22Rv1 (cell line): ENCODE data around the gene SOX14.

ENCODE experiments used
- ZFX ChIP-seq: fragments of 450-650 bp; IDR thresholded peaks from 2 replicates; pipeline ENCODE4 v1.6.1; 2017; ENCODE audit warnings: antibody characterized with exemption, borderline replicate concordance
- TF ChIP-seq, protein P1 (sequence below): fragments of 450-650 bp; IDR thresholded peaks from 2 replicates; pipeline ENCODE4 v1.5.1; 2017; ENCODE audit warnings: mild to moderate bottlenecking

DNA sequence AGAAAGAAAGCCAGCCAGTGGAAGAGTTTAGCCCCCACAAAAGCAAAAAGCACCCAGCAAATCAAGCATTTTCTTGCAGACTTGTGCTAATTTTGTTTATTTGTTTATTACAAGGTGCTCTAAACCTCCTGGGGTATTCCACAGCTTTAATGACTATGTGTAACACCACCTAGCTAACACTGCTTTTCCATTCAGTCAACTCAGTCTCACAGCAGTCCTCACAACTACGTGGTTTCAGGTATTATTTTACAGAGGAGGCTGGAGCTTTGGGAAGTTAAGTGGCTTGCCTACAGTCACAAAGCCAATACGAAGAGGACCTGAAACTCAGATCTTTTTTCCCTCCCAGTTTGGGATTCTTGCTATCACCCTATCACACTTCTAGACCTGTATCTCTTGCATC is 14.8 kb downstream of the SOX14 start:
- TF ChIP-seq, protein P1, sequence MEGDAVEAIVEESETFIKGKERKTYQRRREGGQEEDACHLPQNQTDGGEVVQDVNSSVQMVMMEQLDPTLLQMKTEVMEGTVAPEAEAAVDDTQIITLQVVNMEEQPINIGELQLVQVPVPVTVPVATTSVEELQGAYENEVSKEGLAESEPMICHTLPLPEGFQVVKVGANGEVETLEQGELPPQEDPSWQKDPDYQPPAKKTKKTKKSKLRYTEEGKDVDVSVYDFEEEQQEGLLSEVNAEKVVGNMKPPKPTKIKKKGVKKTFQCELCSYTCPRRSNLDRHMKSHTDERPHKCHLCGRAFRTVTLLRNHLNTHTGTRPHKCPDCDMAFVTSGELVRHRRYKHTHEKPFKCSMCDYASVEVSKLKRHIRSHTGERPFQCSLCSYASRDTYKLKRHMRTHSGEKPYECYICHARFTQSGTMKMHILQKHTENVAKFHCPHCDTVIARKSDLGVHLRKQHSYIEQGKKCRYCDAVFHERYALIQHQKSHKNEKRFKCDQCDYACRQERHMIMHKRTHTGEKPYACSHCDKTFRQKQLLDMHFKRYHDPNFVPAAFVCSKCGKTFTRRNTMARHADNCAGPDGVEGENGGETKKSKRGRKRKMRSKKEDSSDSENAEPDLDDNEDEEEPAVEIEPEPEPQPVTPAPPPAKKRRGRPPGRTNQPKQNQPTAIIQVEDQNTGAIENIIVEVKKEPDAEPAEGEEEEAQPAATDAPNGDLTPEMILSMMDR: no peak
- no peak for TF ChIP-seq ZFX
